NOMO-1 (cell line): ENCODE data around the gene SP6.

Experiments
- DNase-seq, 2 experiments: peaks; one replicate each; lab custom pipeline; 2025; ENCODE audit not compliant: unreplicated experiment in 2 of 2; lab: John Stamatoyannopoulos, UW

The SP6 gene

GRCh38 chr17:47838636-47839035, 12.3 kb downstream of the SP6 start:
- no peak for DNase-seq

GRCh38 chr17:47837401-47838039, 13.4 kb downstream of the SP6 start:
- no peak for DNase-seq

- no peak for DNase-seq
These were observed 14.4 kb downstream of the SP6 start for GRCh38 chr17:47836601-47837000.

GRCh38 chr17:47834756-47835155, 16.2 kb downstream of the SP6 start:
- no peak for DNase-seq

GRCh38 chr17:47831934-47832327, 19.0 kb downstream of the SP6 start:
- peak; percentile 25 to 28 for DNase-seq

- peak; percentile 93 to 94 for DNase-seq
These were observed 19.7 kb downstream of the SP6 start, which contains the start of the genes LRRC46 and MRPL10 for GRCh38 chr17:47831003-47831933. Gene LRRC46, plus strand, starts transcription at chr17:47831670. Its CDS starts 320 bp downstream, at chr17:47831990. Gene MRPL10, minus strand, starts transcription at chr17:47831541. Its CDS starts 30 bp downstream, at chr17:47831511.

GRCh38 chr17:47830396-47831002, 20.5 kb downstream of the SP6 start:
- DNase-seq: no peak

- DNase-seq: no peak
These were observed 21.1 kb downstream of the SP6 start for GRCh38 chr17:47829870-47830269.

- DNase-seq: no peak
These were observed 27.4 kb downstream of the SP6 start for GRCh38 chr17:47823519-47823918.

GRCh38 chr17:47822785-47823184, 28.2 kb downstream of the SP6 start:
- DNase-seq: no peak

GRCh38 chr17:47821424-47822391, 29.3 kb downstream of the SP6 start, which contains the start of gene OSBPL7:
Gene OSBPL7, minus strand, starts transcription at chr17:47821794. Its CDS starts 1,516 bp downstream, at chr17:47820278.
- DNase-seq: peak; percentile 85 to 90

- no peak for DNase-seq
These were observed 29.9 kb downstream of the SP6 start for GRCh38 chr17:47821031-47821423.

GRCh38 chr17:47820033-47820789, 30.8 kb downstream of the SP6 start:
- no peak for DNase-seq

GRCh38 chr17:47819475-47819874, 31.5 kb downstream of the SP6 start:
- no peak for DNase-seq

GRCh38 chr17:47818002-47818695, 32.8 kb downstream of the SP6 start:
- no peak for DNase-seq

GRCh38 chr17:47816947-47817346, 34.0 kb downstream of the SP6 start:
- DNase-seq: no peak

- no peak for DNase-seq
These were observed 34.7 kb downstream of the SP6 start for GRCh38 chr17:47816111-47816735.
